ENCODE data around the gene DIP2B.

Gene DIP2B

GRCh38 chr12:50749459-50749882 is 244.7 kb downstream of the DIP2B start:
- ChIA-PET CTCF (no interaction called here), POLR2A (no interaction called here)
- TF ChIP-seq FOXA1 (IDR thresholded peaks at IDR 0.05) (no peak), SP1 (IDR thresholded peaks at IDR 0.05) (no peak), CTBP1 (IDR thresholded peaks at IDR 0.05; ENCODE audit: borderline replicate concordance) (no peak), ZNF384 (IDR thresholded peaks at IDR 0.05) (no peak), ARNT (IDR thresholded peaks at IDR 0.05) (no peak), SUZ12 (IDR thresholded peaks at IDR 0.05) (no peak), TARDBP (IDR thresholded peaks at IDR 0.05) (no peak), HDGF (IDR thresholded peaks at IDR 0.05; ENCODE audit: borderline replicate concordance) (no peak)
- DNase-seq (ENCODE audit: extremely low spot score), result no peak

GRCh38 chr12:50750366-50750765 is 245.6 kb downstream of the DIP2B start:
- CTCF ChIA-PET, result no interaction called here
- TF ChIP-seq ZNF384 (IDR thresholded peaks at IDR 0.05) (no peak), FOXM1 (IDR thresholded peaks at IDR 0.05; ENCODE audit: borderline replicate concordance) (no peak), ELF4 (IDR thresholded peaks at IDR 0.05) (no peak), TARDBP (IDR thresholded peaks at IDR 0.05) (no peak), ARNT (IDR thresholded peaks at IDR 0.05) (no peak), HDGF (IDR thresholded peaks at IDR 0.05; ENCODE audit: borderline replicate concordance) (no peak), LEF1 (IDR thresholded peaks at IDR 0.05; ENCODE audit: borderline replicate concordance) (no peak), CTBP1 (IDR thresholded peaks at IDR 0.05; ENCODE audit: borderline replicate concordance) (no peak), FOXK2 (IDR thresholded peaks at IDR 0.05) (no peak), SUZ12 (IDR thresholded peaks at IDR 0.05) (no peak), BHLHE40 (IDR thresholded peaks at IDR 0.05; ENCODE audit: borderline replicate concordance) (no peak), L3MBTL2 (conservative IDR thresholded peaks at IDR 0.05) (no peak), NFRKB (IDR thresholded peaks at IDR 0.05) (no peak)
- DNase-seq (ENCODE audit: extremely low spot score), result no peak
- POLR2A ChIA-PET, result no interaction called here

GRCh38 chr12:50751948-50752721 is 247.3 kb downstream of the DIP2B start:
- POLR2A ChIA-PET, result no interaction called here
- no peak for DNase-seq (ENCODE audit: extremely low spot score)
- TF ChIP-seq ZNF384 (IDR thresholded peaks at IDR 0.05) (no peak), HDGF (IDR thresholded peaks at IDR 0.05; ENCODE audit: borderline replicate concordance) (no peak), FOXM1 (IDR thresholded peaks at IDR 0.05; ENCODE audit: borderline replicate concordance) (no peak), ARNT (IDR thresholded peaks at IDR 0.05) (no peak), SP1 (IDR thresholded peaks at IDR 0.05) (no peak), FOXA1 (IDR thresholded peaks at IDR 0.05) (no peak), LEF1 (IDR thresholded peaks at IDR 0.05; ENCODE audit: borderline replicate concordance) (no peak), ELF4 (IDR thresholded peaks at IDR 0.05) (no peak), NFRKB (IDR thresholded peaks at IDR 0.05) (no peak), CTBP1 (IDR thresholded peaks at IDR 0.05; ENCODE audit: borderline replicate concordance) (no peak), SUZ12 (IDR thresholded peaks at IDR 0.05) (no peak), BHLHE40 (IDR thresholded peaks at IDR 0.05; ENCODE audit: borderline replicate concordance) (no peak), L3MBTL2 (conservative IDR thresholded peaks at IDR 0.05) (no peak), TARDBP (IDR thresholded peaks at IDR 0.05) (no peak), FOXK2 (IDR thresholded peaks at IDR 0.05) (no peak), PKNOX1 (IDR thresholded peaks at IDR 0.05) (no peak)
- CTCF ChIA-PET, result no interaction called here

- no peak for DNase-seq (ENCODE audit: extremely low spot score)
- TF ChIP-seq PKNOX1 (IDR thresholded peaks at IDR 0.05) (peak; percentile 69), ZNF384 (IDR thresholded peaks at IDR 0.05) (no peak)
- ChIA-PET POLR2A (no interaction called here), CTCF (no interaction called here)
These were observed 248.5 kb downstream of the DIP2B start for GRCh38 chr12:50753232-50753769.

- TF ChIP-seq L3MBTL2 (conservative IDR thresholded peaks at IDR 0.05) (peak; percentile 74), ZNF384 (IDR thresholded peaks at IDR 0.05) (peak; percentile 70), ELF4 (IDR thresholded peaks at IDR 0.05) (no peak), FOXM1 (IDR thresholded peaks at IDR 0.05; ENCODE audit: borderline replicate concordance) (no peak)
- CTCF ChIA-PET, result interaction anchor here (0.7 kb wide), 1 partner anchor 320 kb away, joined by 5 read pairs; the partner anchor contains the start of gene CSRNP2
- DNase-seq (ENCODE audit: extremely low spot score), result peak; percentile 91
- POLR2A ChIA-PET, result interaction anchor here (0.8 to 2.7 kb wide), 12 partner anchors 17 to 577 kb away, joined by 3 to 14 read pairs (median 3); partner anchors contain the start of gene SLC11A2
These were observed 259.0 kb downstream of the DIP2B start, which contains the start of gene ATF1 for GRCh38 chr12:50763639-50764285. ATF1 (plus strand) TSS chr12:50764101; CDS start chr12:50780146, 16,045 bp downstream.

- ChIA-PET CTCF (interaction anchor here (0.6 to 1.4 kb wide), 8 partner anchors 10 to 261 kb away, joined by 3 to 7 read pairs (median 3); partner anchors contain the start of gene SLC11A2), POLR2A (interaction anchor here (0.8 to 2.7 kb wide), 13 partner anchors 18 to 652 kb away, joined by 3 to 14 read pairs (median 3); partner anchors contain the start of genes COX14, DAZAP2 and SLC11A2)
- TF ChIP-seq L3MBTL2 (conservative IDR thresholded peaks at IDR 0.05) (no peak; the same call in 1 of the 2 replicates), PKNOX1 (IDR thresholded peaks at IDR 0.05) (peak; percentile 45)
- DNase-seq (ENCODE audit: extremely low spot score), result peak; percentile 69
These were observed 259.7 kb downstream of the DIP2B start for GRCh38 chr12:50764286-50765094.

All from HEK293T (cell line).